GM18870 (cell line): ENCODE measurements around the gene MZT2A.
A peak's percentile ranks its signal among the peaks of the same experiment; 100 is the strongest.
"Not testable (repeated sequence)": the region's sequence is repeated elsewhere in the genome, so short reads cannot be mapped to it uniquely, and the experiment has no call there.

Experiments used
- ATAC-seq: cut with Tn5 transposase; IDR thresholded peaks from one replicate; pipeline ENCODE4 v1.9.1; 2021; ENCODE audit warnings: moderate library complexity; ENCODE audit not compliant: unreplicated experiment

MZT2A gene

GRCh38 chr2:131521524-131521923 lies 29.3 kb upstream of the MZT2A start:
- ATAC-seq, result not testable (repeated sequence)

GRCh38 chr2:131520526-131520925 lies 28.3 kb upstream of the MZT2A start:
- ATAC-seq, result no peak

GRCh38 chr2:131519871-131520470 lies 27.8 kb upstream of the MZT2A start:
- ATAC-seq, result not testable (repeated sequence)

DNA sequence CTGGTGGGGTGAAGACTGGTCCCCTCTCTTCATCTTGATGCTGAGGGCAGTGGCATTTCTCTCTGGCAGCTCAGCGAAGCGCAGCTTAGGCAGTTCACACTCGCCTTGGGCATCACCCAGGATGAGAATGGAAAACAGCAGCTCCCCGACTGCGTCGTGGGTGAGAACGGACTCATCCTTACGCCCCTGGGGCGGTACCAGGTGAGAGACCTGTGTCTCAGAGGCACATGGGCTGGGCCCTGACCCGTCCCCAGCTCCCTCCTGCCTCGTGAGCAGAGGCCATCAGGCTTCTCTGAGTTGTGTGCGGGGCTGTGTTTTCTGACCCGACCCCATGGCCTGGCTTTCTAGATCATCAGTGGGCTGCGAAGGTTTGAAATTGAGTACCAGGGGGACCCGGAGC lies 27.3 kb upstream of the MZT2A start:
- no peak for ATAC-seq

DNA sequence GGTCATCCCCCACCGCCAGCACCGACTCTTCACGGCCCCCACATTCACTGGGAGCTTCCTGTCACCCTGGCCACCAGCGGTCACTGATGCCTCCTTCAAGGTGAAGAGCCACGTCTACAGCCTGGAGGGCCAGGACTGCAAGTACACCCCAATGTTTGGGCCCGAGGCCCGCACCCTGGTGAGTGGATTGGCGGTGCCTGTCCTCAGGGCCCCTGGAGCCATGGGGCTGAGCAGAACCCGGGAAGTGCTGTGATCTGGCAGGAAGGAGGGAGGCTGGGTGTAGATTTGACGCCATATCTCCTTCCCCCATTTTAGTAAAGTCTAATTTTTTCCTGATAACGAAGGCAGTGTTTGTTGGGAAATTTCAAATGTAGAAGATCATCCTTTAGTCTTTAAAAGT lies 26.3 kb upstream of the MZT2A start:
- not testable (repeated sequence) for ATAC-seq

DNA sequence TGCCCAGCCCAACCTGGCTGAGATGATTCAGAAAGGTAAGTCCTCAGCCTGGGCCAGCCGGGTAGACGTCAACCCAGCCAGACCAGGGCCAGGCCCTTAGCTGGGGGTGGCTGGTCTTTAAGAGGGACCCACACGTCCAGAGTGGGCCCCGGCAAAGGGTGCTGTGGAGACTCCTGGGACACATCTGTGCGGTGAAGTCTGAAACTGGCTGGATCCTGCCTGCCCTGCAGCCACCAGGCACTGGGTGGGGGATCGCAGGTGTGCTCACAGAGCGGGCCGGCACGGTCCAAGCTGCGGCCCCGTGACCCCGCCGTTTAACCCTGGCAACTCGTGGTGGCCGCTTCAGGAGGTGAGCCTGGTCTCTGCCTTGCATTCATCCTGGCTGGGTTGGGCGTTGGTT lies 25.7 kb upstream of the MZT2A start:
- ATAC-seq, result not testable (repeated sequence)

DNA sequence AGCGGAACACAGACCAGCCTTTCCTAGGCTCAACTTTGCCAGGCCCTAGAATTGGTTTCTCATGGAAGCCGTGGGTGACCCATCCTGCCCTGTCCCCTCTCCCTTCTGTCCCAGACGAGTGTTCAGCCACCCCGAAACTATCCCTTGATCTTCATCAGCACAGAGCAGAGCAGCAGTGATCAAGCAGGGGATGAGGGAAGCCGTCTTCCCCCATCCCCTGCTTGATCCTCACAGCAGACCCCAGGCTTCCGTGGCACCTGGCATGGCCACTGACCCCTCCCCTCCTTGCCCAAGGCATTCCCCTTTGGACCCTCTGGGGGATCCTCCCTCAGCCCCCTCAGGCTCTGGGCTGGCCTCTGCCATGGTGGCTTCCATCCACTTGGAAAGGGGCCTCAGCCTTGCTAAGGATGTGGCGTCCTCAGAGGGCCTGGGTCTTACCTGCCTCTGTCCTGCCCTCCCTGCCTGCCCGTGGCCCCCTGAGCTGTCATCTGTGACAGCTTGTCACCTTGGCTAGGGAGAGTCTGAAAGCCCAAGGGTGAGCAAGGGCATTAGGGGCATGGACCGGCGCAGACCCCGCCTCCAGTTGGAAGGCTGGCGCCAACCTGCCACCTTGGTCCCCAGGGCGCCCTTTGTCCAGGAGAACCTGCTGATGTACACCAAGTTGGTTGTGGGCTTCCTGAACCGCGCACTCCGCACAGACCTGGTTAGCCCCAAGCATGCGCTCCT lies 25.1 kb upstream of the MZT2A start:
- no peak for ATAC-seq

DNA sequence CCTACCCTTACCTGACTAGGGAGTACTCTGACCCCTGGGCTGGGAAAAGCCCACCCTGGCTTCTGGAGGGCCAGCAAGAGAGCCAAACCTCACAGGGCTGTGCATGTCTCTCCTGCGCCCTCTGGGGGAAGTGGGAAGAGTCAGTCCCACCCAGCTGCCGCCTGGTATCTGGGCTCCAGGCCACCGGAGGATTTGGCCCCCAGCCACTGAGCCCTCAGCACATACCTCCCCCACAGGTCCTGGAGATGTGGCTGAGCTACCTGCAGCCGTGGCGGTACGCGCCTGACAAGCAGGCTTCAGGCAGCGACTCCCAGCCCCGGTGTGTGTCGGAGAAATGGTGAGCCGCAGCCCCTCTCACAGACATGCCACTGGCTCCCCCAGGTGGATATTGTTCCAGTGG lies 24.4 kb upstream of the MZT2A start:
- not testable (repeated sequence) for ATAC-seq

- ATAC-seq, result no peak
Observed at GRCh38 chr2:131516011-131516410, 23.8 kb upstream of the MZT2A start.

- not testable (repeated sequence) for ATAC-seq
Observed at GRCh38 chr2:131515235-131515634, 23.0 kb upstream of the MZT2A start.

- peak; percentile 85 for ATAC-seq
Observed at GRCh38 chr2:131514408-131515166, 22.4 kb upstream of the MZT2A start.

DNA sequence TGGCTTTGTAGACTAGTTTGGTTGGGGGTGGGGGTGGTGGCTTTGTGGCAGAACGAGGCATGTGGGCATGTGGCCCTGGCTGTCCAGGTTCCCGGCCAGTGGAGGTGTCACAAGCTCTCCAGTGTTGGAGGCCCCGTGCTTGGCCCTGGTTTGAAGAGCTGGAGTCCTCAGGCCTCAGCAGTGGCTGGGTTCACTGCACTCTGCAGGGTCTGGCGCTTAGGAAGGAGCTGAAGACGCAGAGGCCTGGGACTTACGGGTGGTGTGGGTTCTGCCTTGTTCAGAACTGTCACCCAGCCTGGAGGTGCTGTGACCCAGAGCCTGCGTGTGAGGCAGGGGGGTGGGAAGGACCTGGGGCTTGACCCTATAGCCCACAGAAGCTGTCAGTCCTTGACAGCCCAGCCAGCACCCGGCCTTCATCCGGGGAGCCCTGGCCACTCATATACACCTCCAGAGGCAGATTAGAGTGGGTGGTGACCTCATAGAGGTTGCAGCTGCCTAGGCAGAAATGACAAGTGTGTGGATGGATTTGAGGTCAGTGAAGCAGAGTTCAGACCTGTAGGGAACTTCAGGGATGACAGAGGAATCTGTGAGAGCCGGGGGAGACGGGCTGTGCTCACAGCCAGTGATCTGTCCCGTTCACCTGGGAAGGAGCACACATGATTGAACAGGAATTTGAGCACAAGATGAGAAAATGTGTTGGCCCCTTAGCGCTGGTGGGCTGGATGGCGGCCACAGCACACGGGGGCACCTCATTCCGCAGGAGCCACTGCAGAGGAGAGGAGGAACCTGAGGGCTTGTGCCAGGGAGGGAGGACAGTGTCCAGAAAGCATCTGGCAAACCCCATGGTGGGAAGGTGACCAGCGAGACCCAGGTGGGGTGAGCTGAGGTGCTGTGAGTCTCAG lies 20.0 kb upstream of the MZT2A start:
- not testable (repeated sequence) for ATAC-seq

DNA sequence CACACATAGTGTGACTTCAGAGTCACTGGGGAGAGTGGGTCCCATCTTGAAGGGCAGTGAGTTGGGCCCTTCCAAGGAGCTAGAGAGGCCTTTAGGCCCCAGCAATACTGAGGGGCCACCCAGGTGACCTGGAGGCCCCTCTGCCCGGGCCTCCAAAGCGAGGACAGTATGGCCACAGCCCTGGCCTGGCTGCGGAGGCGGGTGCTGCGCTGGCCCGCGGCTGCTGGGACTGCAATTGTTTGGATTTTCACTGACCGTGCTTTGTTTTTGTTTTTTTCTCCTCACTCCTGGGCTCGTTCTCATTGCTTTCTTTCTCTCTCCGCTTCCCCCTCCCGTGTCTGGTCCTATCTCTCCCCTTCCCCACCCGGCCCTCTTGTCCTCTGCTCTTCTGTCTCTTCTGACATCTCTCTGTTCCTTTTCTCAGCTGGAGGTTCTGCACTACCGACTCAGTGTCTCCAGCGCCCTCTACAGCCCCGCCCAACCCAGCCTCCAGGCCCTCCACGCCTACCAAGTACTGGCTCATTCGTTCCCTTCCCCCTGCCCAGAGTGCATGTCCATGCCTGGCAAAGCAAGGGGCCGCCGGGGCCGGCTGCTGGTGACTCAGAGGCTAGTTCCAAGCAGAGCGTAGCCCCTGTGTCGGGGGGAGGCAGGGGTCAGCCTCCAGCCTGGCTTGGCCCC lies 19.2 kb upstream of the MZT2A start:
- not testable (repeated sequence) for ATAC-seq

DNA sequence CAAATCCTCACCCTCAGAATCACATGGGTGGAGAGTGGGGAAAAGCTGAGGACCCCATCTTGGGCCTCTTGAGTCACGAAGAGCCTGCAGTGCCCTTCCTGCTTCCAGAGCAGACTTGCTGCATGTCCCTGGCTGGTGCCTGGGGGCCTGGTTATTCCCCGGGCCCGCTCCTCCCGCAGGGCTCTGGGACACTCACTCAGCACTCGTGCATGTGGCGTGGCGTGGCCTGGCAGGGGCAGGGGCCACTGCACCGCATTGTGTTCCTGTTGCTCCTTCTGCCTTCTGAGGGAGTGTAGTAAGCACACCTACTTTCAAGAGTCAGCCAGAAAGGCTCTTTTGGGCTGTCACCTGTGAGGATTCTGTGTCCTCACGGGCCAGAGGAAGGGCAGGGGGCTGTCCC lies 17.4 kb upstream of the MZT2A start:
- ATAC-seq, result no peak

DNA sequence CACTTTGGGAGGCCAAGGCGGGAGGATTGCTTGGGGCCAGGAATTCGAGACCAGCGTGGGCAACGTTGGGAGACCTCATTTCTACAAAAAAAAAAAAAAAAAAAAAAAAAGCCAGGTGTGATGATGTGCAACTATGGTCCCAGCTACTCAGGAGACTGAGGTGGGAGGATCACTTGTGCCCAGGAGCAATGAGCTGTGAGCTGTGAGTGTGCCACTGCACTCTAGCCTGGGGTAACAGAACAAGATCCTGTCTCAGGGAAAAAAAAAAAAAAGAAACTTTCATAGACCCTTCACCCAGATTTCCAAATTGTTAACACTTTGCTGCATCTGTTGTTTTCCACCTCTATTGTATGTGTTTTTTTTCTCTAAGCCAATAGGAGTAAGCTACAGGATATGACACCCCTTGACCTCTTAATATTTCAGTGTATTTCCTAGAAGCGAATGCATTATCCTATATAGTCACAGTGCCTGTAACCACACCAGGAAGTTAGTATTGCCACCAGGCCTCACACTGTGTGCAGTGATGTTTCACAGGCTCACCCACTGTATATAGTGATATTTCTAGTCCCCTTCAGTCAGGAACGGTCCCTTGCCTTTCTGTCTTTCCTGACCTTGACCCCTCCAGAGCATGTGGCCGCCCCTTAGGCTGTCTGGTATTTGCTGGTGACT lies 12.0 kb upstream of the MZT2A start:
- not testable (repeated sequence) for ATAC-seq

DNA sequence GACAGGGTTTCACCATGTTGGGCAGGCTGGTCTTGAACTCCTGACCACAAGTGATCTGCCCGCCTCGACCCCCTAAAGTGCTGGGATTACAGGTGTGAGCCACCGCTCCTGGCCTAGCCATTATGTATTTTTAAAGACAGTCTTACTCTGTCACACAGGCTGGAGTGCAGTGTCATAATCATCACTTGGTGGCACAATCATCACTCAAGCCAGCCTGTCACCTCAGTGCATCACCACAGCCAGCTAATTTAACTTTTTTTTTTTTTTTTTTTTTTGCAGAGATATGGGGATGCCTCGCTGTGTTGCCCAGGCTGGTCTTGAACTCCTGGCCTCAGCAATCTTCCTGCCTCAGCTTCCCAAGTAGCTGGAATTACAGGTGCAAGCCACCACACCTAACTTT lies 11.4 kb upstream of the MZT2A start:
- not testable (repeated sequence) for ATAC-seq

GRCh38 chr2:131498321-131498973 lies 6.2 kb upstream of the MZT2A start:
- ATAC-seq, result peak; percentile 96

DNA sequence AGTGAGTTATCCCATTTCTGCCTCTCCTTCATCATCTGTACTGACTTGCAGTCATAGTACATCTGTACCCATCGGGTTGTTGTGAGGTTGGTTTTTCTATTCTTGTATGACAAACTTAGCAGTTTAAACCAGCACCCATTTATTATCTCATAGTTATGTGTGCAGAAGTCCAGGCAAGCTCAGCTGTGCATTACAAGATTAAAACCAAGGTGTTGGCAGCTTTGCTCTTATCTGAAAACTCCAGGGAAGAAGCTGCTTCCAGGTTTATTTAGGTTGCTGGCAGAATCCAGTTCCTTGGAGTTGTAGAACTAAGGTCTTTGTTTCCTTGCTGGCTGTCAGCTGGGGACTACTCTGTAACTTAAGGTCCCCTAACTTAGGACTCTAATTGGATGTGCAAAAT lies 3.3 kb upstream of the MZT2A start:
- ATAC-seq, result not testable (repeated sequence)
